HepG2 (cell line): ENCODE measurements around the gene ASPM. TPM values are rescaled to one million over a fixed set of nuclear protein-coding genes. Genes with fewer than 3 reads are reported as not detected.

Experiments
- ATAC-seq: fragments of 200-7000 bp; cut with Tn5 transposase; 3 replicates; pipeline ENCODE4 v1.9.1; 2020; ENCODE audit warnings: mild to moderate bottlenecking, moderate library complexity
- BruUV-seq: library from RNA; stranded (reverse); fragments of 400-500 nt; replicated peaks from 2 replicates; lab custom pipeline; 2021; lab: Mats Ljungman, UMichigan
- CTCF ChIA-PET: fragments of 300-600 bp; formaldehyde crosslinking; extraction: SDS; loops from one replicate; lab custom pipeline; 2021; ENCODE audit warnings: low total read pairs, inconsistent platforms, low intra/inter-chr PET ratio; lab: Yijun Ruan, JAX
- POLR2A ChIA-PET: fragments of 350-600 bp; sonication (Branson Sonifier 250); formaldehyde crosslinking; loops from one replicate; lab custom pipeline; 2020; ENCODE audit warnings: antibody characterized with exemption, inconsistent platforms; lab: Yijun Ruan, JAX
- DNase-seq: peaks from one replicate; pipeline ENCODE4 v3.0.0-alpha.2; 2015; ENCODE audit warnings: low spot score
- FAIRE-seq: peaks from 3 replicates; lab custom pipeline; 2011; peaks lifted over from hg19 to GRCh38; lab: Jason Lieb, UNC
- H2AFZ ChIP-seq: one replicate; pipeline ENCODE4 v1.6.1; 2011; ENCODE audit warnings: low read length, inconsistent platforms
- H3K27ac ChIP-seq: fragments of 300-600 bp; 3 replicates; pipeline ENCODE4 v1.8.0; 2011; ENCODE audit warnings: mixed run types, mild to moderate bottlenecking, mixed read lengths, low read length, inconsistent platforms; ENCODE audit not compliant: insufficient read depth; ENCODE audit errors: extremely low read length
- H3K27me3 ChIP-seq, 2 experiments: fragments of 200-600 bp in 1 of 2; 2 replicates in 1 of 2; 3 replicates in 1 of 2; pipeline versions ENCODE4 v1.6.0 to v1.8.0; 2011; ENCODE audit warnings: low read length in 2 of 2, mild to moderate bottlenecking in 2 of 2, moderate library complexity in 2 of 2, inconsistent platforms in 1 of 2; ENCODE audit not compliant: insufficient read depth in 2 of 2, control insufficient read depth in 1 of 2
- H3K36me3 ChIP-seq, 2 experiments: fragments of 200-600 bp in 1 of 2; replicated peaks in 1 of 2; 2 replicates in 1 of 2; 3 replicates in 1 of 2; pipeline versions ENCODE4 v1.5.1 to v1.8.0; 2011; ENCODE audit warnings: low read length in 2 of 2, inconsistent platforms in 1 of 2; ENCODE audit not compliant: insufficient read depth in 2 of 2, control insufficient read depth in 1 of 2
- H3K4me1 ChIP-seq: 2 replicates; pipeline ENCODE4 v1.5.1; 2012; ENCODE audit warnings: low read length, inconsistent platforms; ENCODE audit not compliant: insufficient read depth
- H3K4me2 ChIP-seq: 2 replicates; pipeline ENCODE4 v1.6.0; 2011; ENCODE audit warnings: low read depth, low read length, inconsistent platforms
- H3K4me3 ChIP-seq, 3 experiments: fragments of 200-600 bp in 1 of 3; sonication (generic), shearing (Covaris generic) in 1 of 3; replicated peaks in 1 of 3; 2 replicates each; pipeline ENCODE4 v1.5.1; 2011 to 2016; ENCODE audit warnings: low read length in 3 of 3, inconsistent platforms in 2 of 3, low read depth in 2 of 3, mild to moderate bottlenecking in 2 of 3, control low read depth in 1 of 3, mixed read lengths in 1 of 3; ENCODE audit not compliant: insufficient read depth in 1 of 3
- H3K79me2 ChIP-seq: one replicate; pipeline ENCODE4 v1.6.1; 2011; ENCODE audit warnings: low read length, inconsistent platforms; ENCODE audit not compliant: insufficient read depth
- H3K9ac ChIP-seq: 2 replicates; pipeline ENCODE4 v1.6.0; 2011; ENCODE audit warnings: mild to moderate bottlenecking, low read depth, low read length, inconsistent platforms; ENCODE audit not compliant: insufficient read depth
- H3K9me3 ChIP-seq: 2 replicates; pipeline ENCODE4 v1.5.1; 2012; ENCODE audit warnings: mild to moderate bottlenecking, low read length
- H4K20me1 ChIP-seq: 2 replicates; pipeline ENCODE4 v1.6.0; 2011; ENCODE audit warnings: inconsistent platforms, mild to moderate bottlenecking, low read length, moderate library complexity; ENCODE audit not compliant: insufficient read depth
- AGO2 ChIP-seq: fragments of 200-400 bp; formaldehyde crosslinking; optimal IDR thresholded peaks from 2 replicates; pipeline ENCODE3; 2017; ENCODE audit warnings: mild to moderate bottlenecking, low read depth, low read length, moderate library complexity
- HMG20A ChIP-seq: IDR thresholded peaks from 2 replicates; pipeline ENCODE4 v1.6.1; 2016; ENCODE audit warnings: borderline replicate concordance
- ISL2 ChIP-seq: sonication (generic); formaldehyde crosslinking; IDR thresholded peaks from 2 replicates; pipeline ENCODE4 v1.5.0; 2020; ENCODE audit warnings: missing genetic modification reagents
- JARID2 ChIP-seq: sonication (generic); formaldehyde crosslinking; IDR thresholded peaks from 2 replicates; pipeline ENCODE4 v1.8.1; 2023; ENCODE audit warnings: missing genetic modification reagents, inconsistent platforms; ENCODE audit not compliant: insufficient replicate concordance
- LCORL ChIP-seq, 2 experiments: fragments of 450-650 bp in 1 of 2; sonication (generic) in 1 of 2; formaldehyde crosslinking in 1 of 2; IDR thresholded peaks; 2 replicates each; pipeline versions ENCODE4 v1.5.0 to v1.6.1; 2017 to 2020; ENCODE audit warnings: antibody characterized with exemption in 1 of 2, missing genetic modification reagents in 1 of 2
- SMC3 ChIP-seq: IDR thresholded peaks from 2 replicates; pipeline ENCODE4 v1.6.1; 2011; ENCODE audit warnings: low read length, improper control_type of control experiment
- SOX5 ChIP-seq: IDR thresholded peaks from 2 replicates; pipeline ENCODE4 v1.6.1; 2016; ENCODE audit warnings: borderline replicate concordance
- SOX6 ChIP-seq, 2 experiments: fragments of 450-650 bp in 1 of 2; sonication (generic) in 1 of 2; formaldehyde crosslinking in 1 of 2; IDR thresholded peaks; 2 replicates each; pipeline versions ENCODE4 v1.4.0 to v1.6.1; 2017 to 2020; ENCODE audit warnings: antibody characterized with exemption in 1 of 2, mild to moderate bottlenecking in 1 of 2, missing genetic modification reagents in 1 of 2
- TOPORS ChIP-seq: sonication (generic); formaldehyde crosslinking; IDR thresholded peaks from 2 replicates; pipeline ENCODE4 v1.8.0; 2023; ENCODE audit warnings: mild to moderate bottlenecking, missing genetic modification reagents
- ZFX ChIP-seq: sonication (generic); formaldehyde crosslinking; IDR thresholded peaks from 2 replicates; pipeline ENCODE4 v1.4.0; 2020; ENCODE audit warnings: mild to moderate bottlenecking, low read depth, missing genetic modification reagents, moderate library complexity
- ZNF775 ChIP-seq: sonication (generic); formaldehyde crosslinking; IDR thresholded peaks from 2 replicates; pipeline ENCODE4 v1.4.0; 2020; ENCODE audit warnings: missing genetic modification reagents, mild to moderate bottlenecking, moderate library complexity, borderline replicate concordance
- ZSCAN21 ChIP-seq: sonication (generic); formaldehyde crosslinking; IDR thresholded peaks from 2 replicates; pipeline ENCODE4 v1.8.0; 2022; ENCODE audit warnings: mild to moderate bottlenecking, missing genetic modification reagents, moderate library complexity, borderline replicate concordance
- WGBS: methylation state at CpG from one replicate; pipeline ENCODE4 v1.1.6; 2017; ENCODE audit warnings: low lambda C conversion rate; 5-methylcytosine and 5-hydroxymethylcytosine counted together
- in situ Hi-C: cut with HindIII; loops from 2 replicates; pipeline ENCODE4 v1.10.0; 2017; ENCODE audit warnings: low pct_unique_long_range_greater_than_20kb; ENCODE audit not compliant: extremely low pct_ligation_motif_present
- intact Hi-C: fragments of 100-400 bp; cut with micrococcal nuclease; formaldehyde crosslinking; loops from one replicate; pipeline ENCODE4 v1.10.0; 2022; ENCODE audit not compliant: unreplicated experiment
- polyA plus RNA-seq, 8 experiments: library from polyadenylated mRNA; depleted of rRNA in 3 of 8; stranded (reverse) in 7 of 8; unstranded in 1 of 8; fragments of >200 nt; fragmentation: Illumina TruSeq in 4 of 8; extraction: Trizol in 4 of 8; gene quantifications; 2 replicates each; pipeline versions ENCODE4 v1.2.1 to v1.2.3, GENCODE V29; 2011 to 2016; ENCODE audit warnings: low read depth in 4 of 8, missing spikeins in 1 of 8, mixed read lengths in 1 of 8; ENCODE audit not compliant: insufficient read depth in 1 of 8
- total RNA-seq, 5 experiments: library from RNA; depleted of rRNA; stranded (reverse); fragments of >200 nt; fragmentation: Illumina TruSeq; extraction: Trizol; gene quantifications; 2 replicates each; pipeline ENCODE4 v1.2.3, GENCODE V29; 2016; ENCODE audit warnings: low read depth in 1 of 5

Gene ASPM
- total and polyA plus RNA-seq, 2 of the 13 experiments (the other 11 are each of a cell fraction or from before 2014, with no cell fraction given) = 7.7 to 29.1 TPM

DNA sequence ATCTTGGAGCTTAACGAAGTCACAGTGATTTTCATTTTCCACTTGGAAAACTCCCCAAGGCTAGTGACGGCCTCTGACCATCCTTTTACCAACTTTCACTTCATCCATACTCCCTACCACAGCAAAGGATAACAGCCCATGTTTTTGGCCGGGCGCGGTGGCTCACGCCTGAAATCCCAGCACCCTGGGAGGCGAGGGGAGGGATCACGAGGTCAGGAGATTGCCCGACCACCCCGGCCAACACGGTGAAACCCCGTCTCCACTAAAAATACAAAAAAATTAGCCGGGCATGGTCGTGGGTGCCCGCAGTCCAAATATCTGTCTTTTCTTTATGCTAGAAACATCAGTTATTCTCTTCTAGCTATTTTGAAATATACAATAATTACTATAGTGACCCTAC lies 7.3 kb downstream of the ASPM start:
- Histone ChIP-seq H3K27ac (no peak overlapping the region), H2AFZ (no peak overlapping the region), H4K20me1 (no peaks in the 10 kb centered on the region), H3K4me1 (peaks cover 37% of the 10 kb centered on the region), H3K27me3 (no peaks in the 10 kb centered on the region), H3K4me3 (no peak overlapping the region), H3K36me3 (peaks cover 0 to 5% of the 10 kb centered on the region in 2 experiments; a peak in 2 of 5 replicates), H3K9ac (no peak overlapping the region), H3K9me3 (no peaks in the 10 kb centered on the region), H3K79me2 (peaks cover 15% of the 10 kb centered on the region), H3K4me2 (no peak overlapping the region)
- TF ChIP-seq ISL2 (CRISPR knock-in tag) = no peak
- TF ChIP-seq JARID2 (CRISPR knock-in tag) = no peak
- TF ChIP-seq ZSCAN21 (CRISPR knock-in tag) = no peak
- no peak for TF ChIP-seq ZNF775 (CRISPR knock-in tag)
- no peak for TF ChIP-seq TOPORS (CRISPR knock-in tag)
- TF ChIP-seq HMG20A = no peak
- no peak for TF ChIP-seq AGO2
- TF ChIP-seq ZFX (CRISPR knock-in tag) = no peak
- TF ChIP-seq SOX6 (IDR thresholded peaks at IDR 0.05) = no peak
- TF ChIP-seq SOX6 (CRISPR knock-in tag; IDR thresholded peaks at IDR 0.05) = no peak
- no peak for TF ChIP-seq LCORL (IDR thresholded peaks at IDR 0.05)
- TF ChIP-seq LCORL (CRISPR knock-in tag; IDR thresholded peaks at IDR 0.05) = no peak
- TF ChIP-seq SMC3 = no peak
- no peak for TF ChIP-seq SOX5 (CRISPR knock-in tag)
- DNase-seq (no peak), FAIRE-seq (no peak), ATAC-seq (no peak)
- 98% methylated on average over 15 of the region's 15 CpGs for WGBS
- intact Hi-C loops = no loop called here
- in situ Hi-C loops = no loop called here
- BruUV-seq = no TSS peak
- ChIA-PET CTCF (no interaction called here), POLR2A (no interaction called here)
